Subcutaneous adipose tissue (tissue), 4 donors: ENCODE results near the gene ACOT11. TPM values are rescaled to one million over a fixed set of nuclear protein-coding genes. Genes with fewer than 3 reads are reported as not detected.

Experiments used
- CTCF ChIP-seq: fragments of 450-650 bp; IDR thresholded peaks from one replicate; pipeline ENCODE4 v1.5.1; 2016; ENCODE audit warnings: low read depth, mild to moderate bottlenecking, control low read depth, antibody characterized with exemption, moderate library complexity
- total RNA-seq, 4 donors: library from RNA; depleted of rRNA; stranded (reverse); fragments of >200 nt; gene quantifications; one replicate each; pipeline ENCODE4 v1.1.0, GENCODE V29; 2016

The ACOT11 gene
- total RNA-seq, 4 donors from 2014 or later: 1.3 to 6.6 (median 2.5) TPM

GRCh38 chr1:54564312-54565112 lies 16.5 kb downstream of the ACOT11 start:
- TF ChIP-seq CTCF: no peak

- no peak for TF ChIP-seq CTCF
These were observed 17.1 kb downstream of the ACOT11 start for GRCh38 chr1:54565113-54565501.

DNA sequence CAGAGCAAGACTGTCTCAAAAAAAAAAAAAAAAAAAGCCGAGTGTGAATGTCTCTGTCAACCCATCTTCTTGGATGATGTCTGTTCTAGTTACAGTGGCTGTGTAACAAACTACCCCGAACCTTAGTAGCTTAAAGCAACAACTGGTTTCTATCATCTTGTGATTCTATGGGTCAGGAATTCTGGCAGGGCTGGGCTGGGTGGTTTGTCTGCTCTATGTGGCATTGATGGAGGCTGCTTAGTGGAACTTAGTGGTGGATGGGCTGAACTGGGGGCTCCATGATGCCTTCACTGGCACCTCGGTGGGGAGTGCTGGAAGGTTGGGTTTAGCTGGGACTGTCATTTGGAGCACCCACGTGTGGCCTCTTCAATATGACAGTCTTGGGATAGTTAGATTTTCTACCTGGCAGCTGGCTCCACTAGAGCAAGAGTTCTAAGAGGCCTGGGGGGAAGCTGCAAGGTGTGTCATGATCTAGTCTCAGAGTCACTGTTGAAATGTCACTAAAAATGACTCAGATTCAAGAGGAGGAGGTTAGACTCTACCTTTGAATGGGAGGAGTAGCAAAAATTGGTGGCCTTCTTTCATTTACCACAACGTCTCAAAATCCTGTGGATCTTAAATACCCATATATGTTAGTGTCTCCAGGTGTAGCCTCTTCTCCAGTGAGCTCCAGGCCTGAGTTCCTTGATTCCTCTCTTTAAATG lies 18.6 kb downstream of the ACOT11 start:
- no peak for TF ChIP-seq CTCF

GRCh38 chr1:54567961-54568360 lies 19.9 kb downstream of the ACOT11 start:
- TF ChIP-seq CTCF: no peak

DNA sequence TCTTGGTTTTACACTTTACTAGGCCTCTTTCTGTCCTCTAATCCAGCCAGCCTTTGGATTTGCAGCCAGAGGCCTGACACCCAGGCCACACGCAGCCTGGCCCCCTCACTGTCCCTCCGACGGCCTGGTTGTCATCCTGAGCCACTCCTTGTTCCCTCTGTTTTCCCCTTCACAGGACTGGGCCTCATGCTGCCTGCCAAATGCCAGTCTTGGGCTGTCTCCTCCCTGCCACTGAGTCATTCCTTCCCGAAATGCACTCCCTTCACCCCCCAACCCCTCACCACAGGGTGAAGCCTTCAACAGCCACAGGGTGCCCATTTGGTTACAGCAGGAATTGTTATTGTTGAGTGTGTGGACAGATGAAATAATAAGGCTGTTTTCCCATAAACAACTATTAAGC lies 21.3 kb downstream of the ACOT11 start:
- TF ChIP-seq CTCF: no peak

GRCh38 chr1:54570161-54570560 lies 22.1 kb downstream of the ACOT11 start:
- TF ChIP-seq CTCF: no peak

GRCh38 chr1:54571326-54571725 lies 23.3 kb downstream of the ACOT11 start:
- TF ChIP-seq CTCF: no peak
